H1 (cell line): Measurements from ENCODE around the gene SELENOO. TPM values are rescaled to one million over a fixed set of nuclear protein-coding genes. Genes with fewer than 3 reads are reported as not detected.

ENCODE experiments used
- BRCA1 ChIP-seq: IDR thresholded peaks from 2 replicates; pipeline ENCODE4 v1.6.1; 2012; ENCODE audit warnings: low read depth, low read length, improper control_type of control experiment
- CREB1 ChIP-seq: IDR thresholded peaks from 2 replicates; pipeline ENCODE4 v1.6.1; 2012; ENCODE audit warnings: inconsistent platforms
- EGR1 ChIP-seq: IDR thresholded peaks from 2 replicates; pipeline ENCODE4 v1.6.1; 2011; ENCODE audit warnings: low read depth, low read length, borderline replicate concordance
- EP300 ChIP-seq, 2 experiments: IDR thresholded peaks; 1 replicate in 1 of 2; 2 replicates in 1 of 2; pipeline ENCODE4 v1.6.1; 2011 to 2012; ENCODE audit warnings: low read depth in 2 of 2, low read length in 2 of 2, mild to moderate bottlenecking in 2 of 2, borderline replicate concordance in 1 of 2, inconsistent platforms in 1 of 2, moderate library complexity in 1 of 2
- FOSL1 ChIP-seq: IDR thresholded peaks from 2 replicates; pipeline ENCODE4 v1.6.1; 2011; ENCODE audit warnings: mild to moderate bottlenecking, low read depth, low read length, moderate library complexity; ENCODE audit not compliant: insufficient read depth
- JUN ChIP-seq: IDR thresholded peaks from 2 replicates; pipeline ENCODE4 v1.6.1; 2011; ENCODE audit warnings: low read depth, mild to moderate bottlenecking, improper control_type of control experiment, low read length
- KDM4A ChIP-seq: IDR thresholded peaks from one replicate; pipeline ENCODE4 v1.7.1; 2012; ENCODE audit warnings: low read depth, mild to moderate bottlenecking, moderate library complexity, low read length, inconsistent platforms; ENCODE audit not compliant: severe bottlenecking
- MAX ChIP-seq: IDR thresholded peaks from 2 replicates; pipeline ENCODE4 v1.6.1; 2012; ENCODE audit warnings: inconsistent platforms
- RFX5 ChIP-seq: IDR thresholded peaks from 2 replicates; pipeline ENCODE4 v1.6.1; 2011; ENCODE audit warnings: low read depth, low read length, improper control_type of control experiment, borderline replicate concordance
- SAP30 ChIP-seq: fragments of 300-600 bp; sonication (generic); IDR thresholded peaks from 2 replicates; pipeline ENCODE4 v1.7.1; 2012; ENCODE audit warnings: low read length, moderate library complexity, mild to moderate bottlenecking, inconsistent platforms; ENCODE audit not compliant: insufficient read depth, insufficient replicate concordance
- SP2 ChIP-seq: IDR thresholded peaks from 2 replicates; pipeline ENCODE4 v1.6.1; 2012; ENCODE audit warnings: mild to moderate bottlenecking, low read length, inconsistent platforms
- TBP ChIP-seq: IDR thresholded peaks from 2 replicates; pipeline ENCODE4 v1.6.1; 2011; ENCODE audit warnings: low read depth, low read length, improper control_type of control experiment
- ZNF274 ChIP-seq: IDR thresholded peaks from 2 replicates; pipeline ENCODE4 v1.7.0; 2012; ENCODE audit warnings: low read length, borderline replicate concordance; ENCODE audit errors: extremely low read depth
- polyA plus RNA-seq, 7 experiments: library from polyadenylated mRNA; depleted of rRNA in 3 of 7; stranded (reverse) in 5 of 7; unstranded in 2 of 7; fragments of >200 nt in 5 of 7; fragments of 200-250 nt in 2 of 7; gene quantifications; 1 replicate in 5 of 7; 2 replicates in 1 of 7; 4 replicates in 1 of 7; pipeline versions ENCODE4 v1.2.1 to v1.2.3, GENCODE V29; 2011 to 2013; ENCODE audit warnings: missing spikeins in 2 of 7, mixed read lengths in 2 of 7
- total RNA-seq: library from RNA; stranded (reverse); fragmentation: NEBNext Ultra II Directional; extraction: Animal tissue kit (Norgen Biotek cat#: 25700); gene quantifications from 2 replicates; pipeline ENCODE4 v1.2.1, GENCODE V29; 2021

Gene SELENOO
- total and polyA plus RNA-seq, 2 of the 8 experiments (the other 6 are each of a cell fraction or from before 2014, with no cell fraction given), result 18.6 to 25.1 TPM

GRCh38 chr22:50170453-50171318, 30.1 kb upstream of the SELENOO start, which contains the start of gene PANX2 (continued):
- TF ChIP-seq SAP30, result no peak
- TF ChIP-seq ZNF274, result no peak
- no peak for TF ChIP-seq JUN
- no peak for TF ChIP-seq FOSL1
- TF ChIP-seq MAX, result peak; percentile 7; the same call in 1 of the 2 replicates
- peak; percentile 88 for TF ChIP-seq KDM4A
- TF ChIP-seq CREB1, result 0 out of 2 replicates have a peak, but pooled peaks have one; percentile 10
- no peak for TF ChIP-seq EP300 (IDR thresholded peaks at IDR 0.05; ENCODE audit: borderline replicate concordance in 1 of 2, low read depth in 2 of 2, low read length in 2 of 2)
- TF ChIP-seq RFX5, result no peak
- TF ChIP-seq SP2, result no peak
- TF ChIP-seq EGR1, result no peak
- no peak for TF ChIP-seq BRCA1
- no peak for TF ChIP-seq TBP
